HG02840 (cell line): ENCODE results near the gene SLC6A4.
"Not testable (repeated sequence)": the region's sequence is repeated elsewhere in the genome, so short reads cannot be mapped to it uniquely, and the experiment has no call there.

Experiments
- ATAC-seq: cut with Tn5 transposase; IDR thresholded peaks from one replicate; pipeline ENCODE4 v1.9.1; 2021; ENCODE audit warnings: mild to moderate bottlenecking, moderate library complexity, moderate number of reproducible peaks; ENCODE audit not compliant: unreplicated experiment, low FRiP score

The SLC6A4 gene

GRCh38 chr17:30222251-30222650, 13.2 kb downstream of the SLC6A4 start:
- ATAC-seq, result no peak

DNA sequence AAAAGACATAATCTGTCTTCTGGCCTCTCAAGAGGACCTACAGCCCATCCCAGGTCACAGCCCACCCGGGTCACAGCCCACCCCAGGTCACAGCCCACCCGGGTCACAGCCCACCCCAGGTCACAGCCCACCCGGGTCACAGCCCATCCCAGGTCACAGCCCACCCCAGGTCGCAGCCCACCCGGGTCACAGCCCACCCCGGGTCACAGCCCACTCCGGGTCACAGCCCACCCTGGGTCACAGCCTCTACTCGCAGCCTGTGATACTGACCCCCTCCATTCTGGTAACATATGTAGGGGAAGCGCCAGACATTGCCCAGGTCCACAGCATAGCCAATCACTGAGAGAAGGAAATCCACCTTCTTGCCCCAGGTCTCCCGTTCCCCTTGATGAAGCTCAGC, 14.2 kb downstream of the SLC6A4 start:
- no peak for ATAC-seq

DNA sequence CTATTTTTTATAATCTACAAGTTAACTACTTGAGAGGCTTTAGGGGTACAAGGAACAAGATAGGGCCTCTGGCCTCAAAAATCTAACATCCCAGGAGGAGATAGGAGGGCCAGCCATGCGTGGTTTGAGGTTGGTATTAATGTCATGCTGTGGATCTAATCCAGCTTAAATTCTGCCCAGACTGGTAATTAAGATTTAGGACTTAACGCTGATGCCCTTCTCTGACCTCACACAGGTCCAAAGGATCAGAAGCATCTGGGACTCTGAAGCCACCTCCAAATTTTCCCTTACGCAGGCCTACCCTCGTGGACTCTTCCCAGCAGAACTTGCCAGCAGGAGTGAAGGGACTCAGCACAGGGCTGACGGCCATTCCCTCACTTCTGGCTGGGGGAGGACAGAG, 15.1 kb downstream of the SLC6A4 start:
- ATAC-seq, result no peak

DNA sequence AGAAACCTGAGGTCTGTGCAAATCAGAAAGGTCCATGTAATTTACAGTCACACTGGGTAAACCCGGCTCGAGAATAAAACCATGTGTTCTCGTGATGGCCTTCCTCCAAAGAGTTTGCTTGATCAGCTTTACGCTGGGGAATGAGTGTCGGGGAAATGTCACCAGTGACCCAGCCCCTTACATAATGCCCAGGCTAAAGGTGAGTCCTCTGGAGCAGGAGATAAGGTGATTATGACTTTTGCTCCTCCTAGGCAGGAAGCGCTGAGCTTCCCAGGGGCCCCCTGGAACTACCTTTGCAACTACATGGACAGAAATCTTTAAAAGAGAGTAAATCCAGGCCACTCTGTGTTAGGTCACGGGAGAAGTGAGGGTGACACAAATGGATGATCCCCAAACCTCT, 15.7 kb downstream of the SLC6A4 start:
- no peak for ATAC-seq

DNA sequence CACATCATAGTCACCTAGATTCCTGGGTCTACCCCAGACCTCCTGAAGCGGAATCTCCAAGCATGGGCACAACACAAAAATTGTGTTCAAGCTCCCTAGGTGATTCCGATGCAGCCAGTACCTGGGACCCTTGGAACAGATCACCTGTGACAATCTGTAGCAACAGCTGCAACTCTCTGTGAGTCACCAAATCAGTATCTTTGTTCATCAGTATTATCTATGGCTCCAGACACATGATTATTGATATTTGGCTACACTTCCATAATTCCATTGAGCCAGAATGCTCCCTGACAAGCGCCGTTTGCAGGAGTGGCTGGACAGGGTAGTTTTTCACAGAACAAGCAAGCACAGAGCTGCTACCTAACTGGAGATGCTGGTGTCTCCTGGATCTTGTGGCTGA, 16.2 kb downstream of the SLC6A4 start:
- no peak for ATAC-seq

- ATAC-seq, result no peak
Observed at GRCh38 chr17:30218799-30219198, 16.7 kb downstream of the SLC6A4 start.

DNA sequence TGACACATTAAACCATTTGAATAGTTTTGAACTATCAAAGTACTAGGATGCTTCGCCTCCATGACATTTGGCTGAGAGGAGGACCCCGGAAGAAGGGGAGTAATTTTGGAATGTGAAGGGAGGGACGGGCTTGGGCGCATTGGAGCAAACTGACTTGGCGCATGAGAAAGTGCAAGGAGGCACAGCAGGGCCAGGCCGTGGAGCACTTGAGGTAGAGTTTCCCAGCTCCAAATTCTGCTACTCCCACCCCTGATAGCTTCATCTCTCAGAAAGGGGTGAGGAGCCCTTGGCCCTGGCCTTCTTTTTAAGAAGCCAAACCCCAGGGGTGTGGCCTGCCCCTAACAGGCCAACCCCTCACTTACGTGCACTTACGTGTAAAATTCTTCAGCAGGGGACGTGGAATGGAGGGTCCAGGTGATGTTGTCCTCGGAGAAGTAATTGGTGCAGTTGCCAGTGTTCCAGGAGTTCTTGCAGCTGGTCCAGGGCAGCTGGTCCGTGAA, 17.7 kb downstream of the SLC6A4 start:
- ATAC-seq, result no peak

- no peak for ATAC-seq
Observed at GRCh38 chr17:30217054-30217453, 18.4 kb downstream of the SLC6A4 start.

DNA sequence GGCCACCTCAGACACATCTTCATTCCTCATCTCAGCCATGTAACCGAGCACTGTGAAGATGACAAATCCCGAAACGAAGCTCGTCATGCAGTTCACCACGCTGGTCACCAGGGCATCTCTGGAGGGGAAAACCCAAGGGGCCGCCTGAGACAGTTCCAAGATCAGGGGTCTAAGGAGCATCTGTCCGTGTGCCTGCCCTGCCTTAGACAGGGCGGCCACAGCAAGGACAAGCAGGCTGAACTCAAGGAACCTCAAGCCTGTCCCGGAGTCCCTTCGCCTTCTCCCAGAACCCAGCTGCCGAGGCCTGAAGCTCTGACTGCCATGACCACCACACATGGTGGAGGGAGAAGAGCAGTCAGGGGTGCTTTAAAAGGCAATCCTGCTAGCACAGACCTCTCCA, 22.7 kb downstream of the SLC6A4 start:
- no peak for ATAC-seq

GRCh38 chr17:30211371-30211770, 24.1 kb downstream of the SLC6A4 start:
- ATAC-seq, result no peak

- no peak for ATAC-seq
Observed at GRCh38 chr17:30210901-30211300, 24.6 kb downstream of the SLC6A4 start.

DNA sequence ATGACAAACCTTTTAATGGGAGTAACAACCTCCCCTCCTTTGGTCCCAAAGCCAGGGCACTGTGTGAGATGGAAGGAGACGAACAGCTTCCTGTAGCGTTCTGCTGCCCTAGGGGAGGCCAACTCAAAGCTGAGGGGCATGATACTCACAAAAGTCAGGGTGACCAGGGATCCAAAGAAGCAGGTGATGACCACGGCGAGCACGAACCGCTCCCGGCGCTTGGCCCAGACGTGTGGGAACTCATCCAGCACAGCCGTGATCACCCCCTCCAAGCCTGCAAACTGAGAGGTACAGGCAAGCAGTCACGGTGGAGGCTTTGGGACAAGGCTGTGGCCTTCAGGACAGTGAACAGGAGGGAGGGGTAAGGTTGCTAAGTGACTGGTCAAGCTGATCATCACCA, 25.1 kb downstream of the SLC6A4 start:
- ATAC-seq, result no peak

- no peak for ATAC-seq
Observed at GRCh38 chr17:30209930-30210329, 25.6 kb downstream of the SLC6A4 start.

DNA sequence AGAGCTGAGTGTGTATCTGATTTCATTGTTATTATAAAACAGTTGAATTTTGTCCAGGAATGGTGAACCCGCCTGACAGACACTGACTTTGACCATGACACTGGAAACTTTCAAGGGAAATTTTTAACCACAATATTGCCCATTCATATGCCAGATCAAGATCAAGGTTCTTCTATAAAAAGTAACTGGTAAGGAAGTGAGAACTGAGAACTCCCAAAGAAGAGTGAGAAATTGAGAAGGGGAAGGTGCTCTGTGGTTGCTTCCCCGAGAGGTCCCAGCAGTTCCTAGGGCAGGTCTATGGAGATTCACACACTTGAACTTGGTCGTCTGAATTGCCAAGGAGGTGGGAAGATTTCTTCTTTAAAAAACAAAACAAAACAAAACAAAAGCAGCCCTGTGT, 27.3 kb downstream of the SLC6A4 start:
- ATAC-seq, result no peak

DNA sequence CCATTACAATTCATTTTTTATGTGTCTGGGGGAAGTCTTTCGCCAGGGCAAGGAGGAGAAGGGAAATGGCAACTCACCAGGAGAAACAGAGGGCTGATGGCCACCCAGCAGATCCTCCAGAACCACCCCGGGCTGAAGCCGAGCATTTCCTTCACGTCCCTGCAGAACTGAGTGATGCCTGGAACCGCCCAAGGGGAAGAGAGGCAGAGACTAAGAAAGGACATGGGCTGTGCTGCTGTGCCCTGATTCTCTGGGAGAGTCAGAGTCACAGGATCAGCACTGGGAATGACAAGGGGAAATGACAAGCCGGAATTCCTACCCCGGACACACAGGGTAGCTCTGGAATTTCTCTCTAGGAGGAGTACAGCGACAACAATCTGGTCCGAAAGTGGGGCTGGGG, 27.8 kb downstream of the SLC6A4 start:
- ATAC-seq, result no peak

DNA sequence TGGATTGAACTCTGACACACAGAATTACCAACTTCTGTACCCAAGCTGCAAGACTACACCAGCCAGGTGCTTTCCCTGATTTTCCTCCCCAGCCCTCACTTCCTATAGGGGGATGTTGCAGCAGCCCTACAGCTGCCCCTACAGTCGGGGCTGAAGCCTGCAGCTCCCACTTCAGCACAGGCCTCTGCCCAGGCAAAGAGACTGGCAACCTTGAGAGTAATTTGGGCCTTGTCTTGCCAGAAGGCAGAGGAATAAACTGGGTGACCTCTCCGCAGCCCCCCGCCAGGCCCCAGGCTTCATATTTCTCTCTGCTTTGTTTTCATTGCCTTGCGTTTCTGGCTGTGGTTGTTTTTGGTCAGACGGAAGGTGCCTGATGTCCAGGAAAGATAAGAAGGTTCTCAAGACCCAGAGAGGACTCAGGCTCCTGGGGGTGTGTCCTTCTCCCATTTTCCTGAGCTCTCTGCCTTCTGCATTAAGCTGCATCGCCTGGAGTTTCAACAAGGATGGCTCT, 32.0 kb downstream of the SLC6A4 start:
- no peak for ATAC-seq

DNA sequence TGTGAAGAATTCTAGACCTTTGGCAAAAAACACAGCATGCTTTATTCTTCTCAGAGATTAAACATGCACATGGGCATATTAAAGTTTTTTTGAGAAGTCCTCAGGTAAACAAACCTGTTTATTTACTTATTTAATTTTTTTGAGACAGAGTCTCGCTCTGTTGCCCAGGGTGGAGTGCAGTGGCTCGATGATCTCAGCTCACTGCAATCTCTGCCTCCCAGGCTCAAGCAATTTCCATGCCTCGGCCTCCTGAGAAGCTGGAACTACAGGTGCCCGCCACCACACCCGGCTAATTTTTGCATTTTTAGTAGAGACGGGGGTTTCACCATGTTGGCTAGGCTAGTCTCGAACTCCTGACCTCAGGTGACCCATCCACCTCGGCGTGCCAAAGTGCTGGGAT, 34.8 kb downstream of the SLC6A4 start:
- not testable (repeated sequence) for ATAC-seq

- no peak for ATAC-seq
Observed at GRCh38 chr17:30200106-30200505, 35.4 kb downstream of the SLC6A4 start.

DNA sequence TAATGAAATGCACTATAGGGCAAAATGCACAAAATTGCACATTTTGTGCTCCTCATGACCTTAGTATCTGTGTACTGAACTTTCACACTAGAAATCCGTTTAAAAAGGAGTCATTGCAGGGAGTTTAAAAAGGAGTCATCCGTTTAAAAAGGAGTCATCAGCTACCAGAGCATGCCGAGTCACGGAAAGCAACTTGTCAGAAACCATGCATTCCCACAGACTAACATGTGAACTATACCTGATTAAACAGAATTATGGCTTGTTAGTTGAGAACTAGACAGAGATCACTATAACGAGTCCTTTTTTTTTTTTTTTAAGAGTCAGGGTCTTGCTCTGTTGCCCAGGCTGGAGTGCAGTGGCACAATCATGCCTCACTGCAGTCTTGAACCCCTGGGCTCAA, 35.9 kb downstream of the SLC6A4 start:
- ATAC-seq, result no peak

- no peak for ATAC-seq
Observed at GRCh38 chr17:30197416-30197815, 38.1 kb downstream of the SLC6A4 start.

DNA sequence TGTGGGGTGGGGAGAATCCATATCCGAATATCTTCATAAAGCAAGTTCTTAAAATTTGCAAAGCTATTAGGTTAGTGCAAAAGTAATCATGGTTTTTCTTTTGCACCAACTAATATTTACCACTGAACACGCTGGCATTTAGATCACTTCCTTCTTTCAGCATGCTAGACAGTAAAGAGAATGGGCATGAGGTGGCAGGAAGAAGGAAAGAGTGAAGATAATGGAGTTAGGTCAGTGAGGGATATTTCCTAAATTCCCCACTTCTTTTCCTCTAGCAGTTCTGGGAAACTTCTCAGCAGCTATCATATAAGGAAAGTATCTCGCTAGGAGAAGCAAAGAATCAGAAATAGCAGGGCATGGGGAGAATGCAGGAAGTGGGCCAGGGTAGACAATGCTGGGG, 39.0 kb downstream of the SLC6A4 start:
- no peak for ATAC-seq

GRCh38 chr17:30191072-30191471, 44.4 kb downstream of the SLC6A4 start:
- ATAC-seq, result no peak
